ENCODE results near the gene C16orf95.
"Not testable (repeated sequence)": the region's sequence is repeated elsewhere in the genome, so short reads cannot be mapped to it uniquely, and the experiment has no call there.

C16orf95 gene

GRCh38 chr16:87291944-87292343 lies 25.2 kb downstream of the C16orf95 start:
- no peak for DNase-seq (ENCODE audit: low read depth in 2 of 2)

DNA sequence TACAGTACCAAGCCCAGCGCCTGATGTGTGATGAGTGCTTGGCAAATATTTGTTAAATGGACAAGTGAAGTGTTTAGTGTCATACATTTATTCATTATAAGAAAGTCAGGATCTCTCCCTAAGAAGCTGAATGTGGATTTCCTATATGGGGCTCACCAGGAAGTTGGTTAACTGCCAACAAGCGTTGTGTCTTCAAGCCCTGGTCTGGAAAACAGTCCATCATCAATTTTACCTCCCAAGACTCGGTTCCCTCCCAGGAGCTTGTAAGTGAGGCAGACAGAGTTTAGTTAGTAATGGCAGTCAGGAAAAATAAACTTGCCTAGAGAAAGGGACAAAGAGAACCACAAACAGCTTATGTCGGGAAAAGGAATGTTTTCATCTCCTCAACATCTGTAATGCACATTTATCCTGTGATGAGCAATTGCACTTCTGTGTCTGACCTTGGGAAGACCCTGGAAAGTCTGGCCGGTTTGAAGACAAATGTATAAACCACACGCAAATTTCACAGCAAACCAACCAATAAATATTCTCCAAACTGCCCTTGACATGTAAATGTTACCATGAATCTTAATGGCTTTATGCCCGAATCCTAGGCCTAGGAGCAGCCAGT lies 28.3 kb downstream of the C16orf95 start:
- no peak for DNase-seq (ENCODE audit: low read depth in 2 of 2)

DNA sequence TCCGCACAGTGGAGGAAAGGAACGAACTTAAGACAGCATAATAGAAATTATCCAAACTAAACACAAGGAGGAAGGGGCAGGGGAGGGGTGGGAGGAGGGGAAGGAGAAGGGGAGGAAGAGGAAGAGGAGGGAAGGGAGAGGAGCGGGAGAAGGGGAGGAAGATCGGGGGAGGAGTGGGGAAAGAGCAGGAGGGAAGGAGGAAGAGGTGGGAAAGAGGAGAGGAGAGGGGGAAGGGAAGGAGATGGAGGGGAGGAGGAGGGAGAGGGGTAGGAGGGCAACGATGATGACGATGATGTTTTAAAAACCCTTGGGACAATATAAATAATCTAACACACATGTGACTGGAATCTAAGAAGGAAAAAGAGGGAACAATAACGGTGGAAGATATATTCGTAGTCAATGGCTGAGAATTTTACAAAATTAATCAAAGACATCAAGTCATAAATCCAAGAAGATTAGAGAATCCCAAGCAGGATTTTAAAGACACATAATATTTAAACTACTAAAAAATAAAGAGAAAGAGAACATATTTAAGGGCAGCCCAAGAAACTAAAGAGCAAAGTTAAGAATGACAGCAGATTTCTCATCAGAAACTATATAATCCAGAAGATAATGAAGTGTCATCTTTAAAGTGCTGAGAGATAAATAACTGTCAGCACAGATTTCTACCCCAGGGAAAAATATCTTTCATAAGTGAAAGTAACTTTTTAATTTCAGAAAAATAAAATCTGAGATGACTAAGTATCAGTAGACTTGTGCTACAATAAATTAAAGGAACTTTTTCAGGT lies 30.2 kb downstream of the C16orf95 start:
- no peak for DNase-seq (ENCODE audit: low read depth in 2 of 2)

- DNase-seq (ENCODE audit: low read depth in 2 of 2): no peak
Measured at GRCh38 chr16:87284183-87284582, 33.0 kb downstream of the C16orf95 start.

GRCh38 chr16:87279094-87279658 lies 38.0 kb downstream of the C16orf95 start:
- no peak for DNase-seq (ENCODE audit: low read depth in 2 of 2)

- DNase-seq (ENCODE audit: low read depth in 2 of 2): peak; percentile 17 to 27
Measured at GRCh38 chr16:87278191-87279093, 38.8 kb downstream of the C16orf95 start.

DNA sequence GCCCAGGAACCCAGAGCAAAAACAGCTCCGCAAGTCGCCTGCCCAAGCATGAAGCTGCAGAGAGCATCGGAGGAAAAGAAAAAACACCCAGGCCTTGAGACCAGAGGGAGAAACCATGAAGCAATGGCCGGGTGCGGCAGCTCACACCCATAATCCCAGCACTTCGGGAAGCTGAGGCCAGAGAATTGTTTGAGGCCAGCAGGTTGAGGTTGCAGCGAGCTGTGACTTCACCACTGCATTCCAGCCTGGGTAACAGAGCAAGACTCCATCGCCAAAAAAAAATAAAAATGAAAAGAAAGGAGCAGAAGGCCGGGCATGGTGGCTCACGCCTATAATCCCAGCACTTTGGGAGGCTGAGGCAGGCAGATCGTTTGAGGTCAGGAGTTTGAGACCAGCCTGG lies 40.3 kb downstream of the C16orf95 start:
- DNase-seq (ENCODE audit: low read depth in 2 of 2): no peak

GRCh38 chr16:87276091-87276701 lies 41.0 kb downstream of the C16orf95 start:
- DNase-seq (ENCODE audit: low read depth in 2 of 2): no peak

GRCh38 chr16:87274794-87275193 lies 42.4 kb downstream of the C16orf95 start:
- no peak for DNase-seq (ENCODE audit: low read depth in 2 of 2)

GRCh38 chr16:87273471-87274030 lies 43.6 kb downstream of the C16orf95 start:
- no peak for DNase-seq (ENCODE audit: low read depth in 2 of 2)

DNA sequence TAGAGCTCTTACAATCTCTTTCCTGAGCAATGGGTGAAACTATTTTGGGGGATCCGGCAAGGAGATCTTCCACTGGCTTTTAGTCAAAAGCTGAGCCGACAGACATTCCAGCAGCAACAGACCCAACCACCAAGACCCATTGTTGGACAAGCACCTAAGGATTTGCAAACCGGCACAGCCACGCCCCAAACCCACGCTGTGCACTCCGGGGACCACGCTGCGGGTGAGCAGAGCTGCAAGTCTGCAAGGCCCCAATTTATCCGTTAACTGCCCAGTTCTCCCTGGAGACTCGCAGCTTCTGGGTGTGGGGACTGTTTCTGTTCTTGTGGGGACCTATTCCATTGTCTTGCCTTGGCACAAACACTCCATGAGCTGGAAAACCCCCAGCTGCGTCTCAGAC lies 45.9 kb downstream of the C16orf95 start:
- DNase-seq (ENCODE audit: low read depth in 2 of 2): no peak

- no peak for DNase-seq (ENCODE audit: low read depth in 2 of 2)
Measured at GRCh38 chr16:87267566-87267965, 49.6 kb downstream of the C16orf95 start.

GRCh38 chr16:87266846-87267245 lies 50.3 kb downstream of the C16orf95 start:
- no peak for DNase-seq (ENCODE audit: low read depth in 2 of 2)

GRCh38 chr16:87265261-87265660 lies 51.9 kb downstream of the C16orf95 start:
- no peak for DNase-seq (ENCODE audit: low read depth in 2 of 2)

- DNase-seq (ENCODE audit: low read depth in 2 of 2): no peak
Measured at GRCh38 chr16:87264634-87265033, 52.6 kb downstream of the C16orf95 start.

GRCh38 chr16:87263418-87264052 lies 53.7 kb downstream of the C16orf95 start:
- no peak for DNase-seq (ENCODE audit: low read depth in 2 of 2)

- no peak for DNase-seq (ENCODE audit: low read depth in 2 of 2)
Measured at GRCh38 chr16:87259431-87259830, 57.8 kb downstream of the C16orf95 start.

GRCh38 chr16:87258653-87259052 lies 58.5 kb downstream of the C16orf95 start:
- not testable (repeated sequence) for DNase-seq (ENCODE audit: low read depth in 2 of 2)

- DNase-seq (ENCODE audit: low read depth in 2 of 2): no peak
Measured at GRCh38 chr16:87255866-87256265, 61.3 kb downstream of the C16orf95 start.

GRCh38 chr16:87254734-87255133 lies 62.5 kb downstream of the C16orf95 start:
- DNase-seq (ENCODE audit: low read depth in 2 of 2): no peak

GRCh38 chr16:87254296-87254695 lies 62.9 kb downstream of the C16orf95 start:
- no peak for DNase-seq (ENCODE audit: low read depth in 2 of 2)

All from stimulated activated CD4-positive, alpha-beta T cell treated with anti-CD3 and anti-CD28 coated beads, Interleukin-15, amount 100 ng/mL, for 48 hours (primary cell).